Measurements from ENCODE around the gene ADK. TPM values are rescaled to one million over a fixed set of nuclear protein-coding genes. Genes with fewer than 3 reads are reported as not detected.

Gene ADK
- total RNA-seq, 3 donors from 2014 or later = 27.2 to 50.8 (median 40.0) TPM

DNA sequence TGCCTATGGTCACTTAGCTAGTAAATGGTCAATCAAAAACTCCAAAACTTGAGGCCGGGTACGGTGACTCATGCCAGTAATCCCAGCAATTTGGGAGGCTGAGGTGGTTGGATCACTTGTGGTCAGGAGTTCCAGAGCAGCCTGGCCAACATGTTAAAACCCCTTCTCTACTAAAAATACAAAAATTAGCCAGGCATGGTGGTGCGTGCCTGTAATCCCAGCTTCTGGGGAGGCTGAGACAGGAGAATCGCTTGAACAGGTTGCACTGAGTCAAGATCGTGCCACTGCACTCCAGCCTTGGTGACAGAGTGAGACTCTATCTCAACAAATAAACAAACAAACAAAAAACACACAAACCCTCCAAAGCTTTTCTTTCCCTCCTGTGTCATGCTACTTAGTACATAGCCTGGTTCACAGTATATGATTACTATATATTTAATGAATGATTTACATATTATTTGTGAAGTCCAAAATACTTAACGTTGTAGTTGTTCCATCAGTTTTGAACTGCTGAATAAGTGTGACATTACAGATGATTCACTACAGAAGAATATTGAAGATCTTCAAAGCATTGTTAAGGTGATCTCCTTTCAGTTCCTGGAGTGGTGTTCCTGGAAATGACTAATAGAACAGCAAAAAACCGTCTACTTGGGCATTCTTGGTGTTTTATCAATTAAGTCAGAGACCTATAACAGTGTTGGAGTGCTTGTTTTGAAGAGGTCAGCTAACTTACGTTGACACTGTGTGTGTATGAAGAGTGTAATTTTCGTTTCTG, 72.9 kb downstream of the ADK start:
- H3K36me3 ChIP-seq = no peaks in the 10 kb centered on the region
- no peak overlapping the region for H3K4me3 ChIP-seq
- H3K27me3 ChIP-seq = no peaks in the 10 kb centered on the region
- TF ChIP-seq POLR2A (IDR thresholded peaks at IDR 0.05) = no peak
- TF ChIP-seq, protein P1, sequence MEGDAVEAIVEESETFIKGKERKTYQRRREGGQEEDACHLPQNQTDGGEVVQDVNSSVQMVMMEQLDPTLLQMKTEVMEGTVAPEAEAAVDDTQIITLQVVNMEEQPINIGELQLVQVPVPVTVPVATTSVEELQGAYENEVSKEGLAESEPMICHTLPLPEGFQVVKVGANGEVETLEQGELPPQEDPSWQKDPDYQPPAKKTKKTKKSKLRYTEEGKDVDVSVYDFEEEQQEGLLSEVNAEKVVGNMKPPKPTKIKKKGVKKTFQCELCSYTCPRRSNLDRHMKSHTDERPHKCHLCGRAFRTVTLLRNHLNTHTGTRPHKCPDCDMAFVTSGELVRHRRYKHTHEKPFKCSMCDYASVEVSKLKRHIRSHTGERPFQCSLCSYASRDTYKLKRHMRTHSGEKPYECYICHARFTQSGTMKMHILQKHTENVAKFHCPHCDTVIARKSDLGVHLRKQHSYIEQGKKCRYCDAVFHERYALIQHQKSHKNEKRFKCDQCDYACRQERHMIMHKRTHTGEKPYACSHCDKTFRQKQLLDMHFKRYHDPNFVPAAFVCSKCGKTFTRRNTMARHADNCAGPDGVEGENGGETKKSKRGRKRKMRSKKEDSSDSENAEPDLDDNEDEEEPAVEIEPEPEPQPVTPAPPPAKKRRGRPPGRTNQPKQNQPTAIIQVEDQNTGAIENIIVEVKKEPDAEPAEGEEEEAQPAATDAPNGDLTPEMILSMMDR (IDR thresholded peaks at IDR 0.05) = no peak
- TF ChIP-seq POLR2AphosphoS5 (IDR thresholded peaks at IDR 0.05) = no peak
- no peak for DNase-seq (ENCODE audit: low spot score in 2 of 2)
- no peak overlapping the region for H3K27ac ChIP-seq
- no peaks in the 10 kb centered on the region for H3K9me3 ChIP-seq
- intact Hi-C loops (cut with DNase I; ENCODE audit: low total_unique reads) = no loop called here
- no peaks in the 10 kb centered on the region for H3K4me1 ChIP-seq

DNA sequence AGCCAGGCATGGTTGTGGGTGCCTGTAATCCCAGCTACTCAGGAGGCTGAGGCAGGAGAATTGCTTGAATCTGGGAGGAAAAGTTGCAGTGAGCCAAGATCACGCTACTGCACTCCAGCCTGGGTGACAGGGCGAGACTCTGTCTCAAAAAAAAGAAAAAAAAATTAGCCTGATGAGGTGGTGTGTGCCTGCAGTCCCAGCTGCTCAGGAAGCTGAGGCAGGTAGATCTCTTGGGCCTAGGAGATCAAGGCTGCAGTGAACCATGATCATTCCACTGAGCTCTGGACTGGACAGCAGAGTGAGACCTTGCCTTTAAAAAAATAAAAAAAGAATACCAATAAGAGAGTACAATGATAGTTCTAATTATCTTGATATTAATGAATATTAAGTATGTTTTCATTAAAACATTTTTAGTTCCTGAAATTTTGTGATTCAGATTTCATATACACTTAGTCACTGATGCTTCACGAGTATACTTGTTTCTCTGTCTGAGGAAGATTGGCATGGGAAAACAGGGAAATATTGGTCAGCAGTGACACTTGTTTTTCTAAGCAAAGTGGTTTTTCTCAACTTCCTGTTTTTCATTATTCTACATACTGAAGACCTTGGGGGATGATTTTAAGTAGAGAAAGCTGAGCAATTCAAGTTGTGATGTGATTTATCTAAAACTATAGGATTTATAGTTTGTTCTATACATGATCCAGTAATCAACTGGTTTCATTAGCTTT, 76.8 kb downstream of the ADK start:
- H3K27me3 ChIP-seq = no peaks in the 10 kb centered on the region
- no peak for TF ChIP-seq POLR2AphosphoS5 (IDR thresholded peaks at IDR 0.05)
- TF ChIP-seq POLR2A (IDR thresholded peaks at IDR 0.05) = no peak
- TF ChIP-seq, protein P1 (IDR thresholded peaks at IDR 0.05) = no peak
- H3K9me3 ChIP-seq = no peaks in the 10 kb centered on the region
- peak overlapping the region in 1 of 2 donors; percentile 1 for H3K27ac ChIP-seq
- intact Hi-C loops (cut with DNase I; ENCODE audit: low total_unique reads) = no loop called here
- DNase-seq (ENCODE audit: low spot score in 2 of 2) = no peak
- H3K4me3 ChIP-seq = no peak overlapping the region
- no peaks in the 10 kb centered on the region for H3K4me1 ChIP-seq
- no peaks in the 10 kb centered on the region for H3K36me3 ChIP-seq

DNA sequence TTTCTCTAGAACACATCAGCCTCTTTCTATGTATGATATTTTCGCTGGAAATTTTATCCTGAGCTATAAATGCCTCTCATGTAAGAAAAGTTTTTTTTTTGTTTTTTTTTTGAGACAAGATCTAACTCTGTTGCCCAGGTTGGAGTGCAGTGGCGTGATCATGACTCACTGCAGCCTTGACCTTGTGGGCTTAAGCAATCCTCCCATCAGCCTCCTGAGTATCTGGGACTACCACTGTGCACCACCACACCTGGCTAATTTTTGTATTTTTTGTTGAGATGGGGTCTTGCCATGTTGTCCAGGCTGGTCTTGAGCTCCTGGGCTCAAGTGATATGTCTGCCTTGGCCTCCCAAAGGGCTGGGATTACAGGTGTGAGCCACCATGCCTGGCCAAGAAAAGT, 80.4 kb downstream of the ADK start:
- Histone ChIP-seq H3K4me3 (no peak overlapping the region), H3K27ac (no peak overlapping the region), H3K4me1 (no peaks in the 10 kb centered on the region), H3K36me3 (no peaks in the 10 kb centered on the region), H3K27me3 (no peaks in the 10 kb centered on the region), H3K9me3 (no peaks in the 10 kb centered on the region)
- TF ChIP-seq POLR2A (IDR thresholded peaks at IDR 0.05) = no peak
- TF ChIP-seq, protein P1 (IDR thresholded peaks at IDR 0.05) = no peak
- TF ChIP-seq POLR2AphosphoS5 (IDR thresholded peaks at IDR 0.05) = no peak
- DNase-seq (ENCODE audit: low spot score in 2 of 2) = no peak
- intact Hi-C loops (cut with DNase I; ENCODE audit: low total_unique reads) = no loop called here

DNA sequence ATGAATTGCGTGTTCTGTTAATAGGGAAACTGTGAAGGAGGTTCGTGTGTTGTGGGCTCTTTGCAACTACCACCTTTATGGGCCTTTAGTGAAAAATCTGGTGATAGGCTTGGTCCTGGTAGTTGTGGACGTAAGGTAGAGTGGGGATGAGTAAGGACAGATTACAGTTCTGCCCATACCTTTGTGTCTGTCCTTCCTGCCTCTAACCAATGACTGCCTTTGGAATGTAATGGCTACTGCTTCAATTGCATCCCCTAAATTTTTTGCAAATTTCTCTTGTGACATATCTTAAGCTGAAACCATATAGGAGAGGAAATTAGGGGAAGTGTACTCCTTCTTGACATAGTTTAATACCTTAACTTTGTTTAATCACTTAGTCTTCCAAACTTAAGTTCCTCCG, 82.3 kb downstream of the ADK start:
- no peak overlapping the region for H3K27ac ChIP-seq
- no peaks in the 10 kb centered on the region for H3K36me3 ChIP-seq
- H3K4me1 ChIP-seq = no peaks in the 10 kb centered on the region
- no peak for TF ChIP-seq POLR2AphosphoS5 (IDR thresholded peaks at IDR 0.05)
- no peak for TF ChIP-seq POLR2A (IDR thresholded peaks at IDR 0.05)
- TF ChIP-seq, protein P1 (IDR thresholded peaks at IDR 0.05) = no peak
- intact Hi-C loops (cut with DNase I; ENCODE audit: low total_unique reads) = no loop called here
- no peak for DNase-seq (ENCODE audit: low spot score in 2 of 2)
- H3K4me3 ChIP-seq = no peak overlapping the region
- no peaks in the 10 kb centered on the region for H3K9me3 ChIP-seq
- no peaks in the 10 kb centered on the region for H3K27me3 ChIP-seq

DNA sequence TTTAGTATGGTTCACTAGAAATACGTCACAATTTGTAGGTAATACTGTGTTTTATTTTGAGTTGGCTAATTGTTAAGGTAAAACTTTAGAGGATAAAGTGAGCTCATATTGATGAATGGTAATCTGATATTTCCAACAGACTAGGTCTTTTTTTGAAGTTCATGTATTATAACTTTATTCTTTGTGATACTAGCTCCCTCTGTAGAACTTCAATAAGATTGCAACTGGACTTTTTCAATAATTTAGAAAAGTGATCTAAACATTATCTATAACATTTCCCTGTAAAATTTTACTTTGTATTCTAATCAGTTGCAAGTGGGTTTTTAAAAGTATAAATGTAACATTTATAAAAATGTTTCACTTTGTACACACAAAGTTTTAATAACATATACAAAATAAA, 83.5 kb downstream of the ADK start:
- intact Hi-C loops (cut with DNase I; ENCODE audit: low total_unique reads) = no loop called here
- H3K4me3 ChIP-seq = no peak overlapping the region
- no peaks in the 10 kb centered on the region for H3K27me3 ChIP-seq
- H3K27ac ChIP-seq = no peak overlapping the region
- TF ChIP-seq, protein P1 (IDR thresholded peaks at IDR 0.05) = peak in 2 of 3 donors; percentile 39 to 44
- TF ChIP-seq POLR2AphosphoS5 (IDR thresholded peaks at IDR 0.05) (no peak), POLR2A (IDR thresholded peaks at IDR 0.05) (no peak)
- H3K4me1 ChIP-seq = no peaks in the 10 kb centered on the region
- no peaks in the 10 kb centered on the region for H3K36me3 ChIP-seq
- H3K9me3 ChIP-seq = no peaks in the 10 kb centered on the region
- DNase-seq (ENCODE audit: low spot score in 2 of 2) = no peak

Data from breast epithelium (tissue), 4 donors.